HepG2 (cell line): ENCODE data around the gene DUOXA2. TPM values are rescaled to one million over a fixed set of nuclear protein-coding genes. Genes with fewer than 3 reads are reported as not detected.

Experiments used
- CENPBD1 ChIP-seq: sonication (generic); formaldehyde crosslinking; IDR thresholded peaks from 2 replicates; pipeline ENCODE4 v1.8.0; 2022; ENCODE audit warnings: missing genetic modification reagents, low read depth, mild to moderate bottlenecking, borderline replicate concordance
- GATA4 ChIP-seq: sonication (generic); IDR thresholded peaks from 2 replicates; pipeline ENCODE4 v1.6.1; 2016; ENCODE audit warnings: antibody characterized with exemption, low read depth, borderline replicate concordance
- HDAC1 ChIP-seq: sonication (generic); formaldehyde crosslinking; IDR thresholded peaks from 2 replicates; pipeline ENCODE4 v1.5.1; 2020; ENCODE audit warnings: mild to moderate bottlenecking, missing genetic modification reagents
- KLF15 ChIP-seq: sonication (generic); formaldehyde crosslinking; IDR thresholded peaks from 2 replicates; pipeline ENCODE4 v1.8.1; 2023; ENCODE audit warnings: borderline replicate concordance, mild to moderate bottlenecking, inconsistent platforms, missing genetic modification reagents, mixed read lengths
- NFRKB ChIP-seq: fragments of 450-650 bp; IDR thresholded peaks from 2 replicates; pipeline ENCODE4 v1.6.1; 2017
- NR1H2 ChIP-seq: sonication (generic); formaldehyde crosslinking; IDR thresholded peaks from 2 replicates; pipeline ENCODE4 v1.8.1; 2022; ENCODE audit warnings: low read depth, missing genetic modification reagents, borderline replicate concordance
- PAX8 ChIP-seq: sonication (generic); formaldehyde crosslinking; IDR thresholded peaks from 2 replicates; pipeline ENCODE4 v1.8.0; 2022; ENCODE audit warnings: mild to moderate bottlenecking, missing genetic modification reagents, borderline replicate concordance
- PRMT3 ChIP-seq: sonication (generic); formaldehyde crosslinking; IDR thresholded peaks from 2 replicates; pipeline ENCODE4 v1.8.1; 2022; ENCODE audit warnings: low read depth, mild to moderate bottlenecking, moderate library complexity, missing genetic modification reagents, borderline replicate concordance
- RBM39 ChIP-seq: fragments of 200-400 bp; formaldehyde crosslinking; IDR thresholded peaks from one replicate; pipeline ENCODE4 v1.6.1; 2018; ENCODE audit warnings: antibody characterized with exemption, mild to moderate bottlenecking, low read depth, low read length; ENCODE audit not compliant: poor library complexity, severe bottlenecking
- RCOR2 ChIP-seq: IDR thresholded peaks from 2 replicates; pipeline ENCODE4 v1.6.1; 2016; ENCODE audit warnings: missing biosample characterization, missing genetic modification reagents
- RFXAP ChIP-seq: sonication (generic); formaldehyde crosslinking; IDR thresholded peaks from 2 replicates; pipeline ENCODE4 v1.4.0; 2020; ENCODE audit warnings: missing genetic modification reagents, borderline replicate concordance
- SIN3B ChIP-seq: fragments of 150-350 bp; IDR thresholded peaks from 2 replicates; pipeline ENCODE4 v1.6.1; 2014; ENCODE audit warnings: low read length
- SRSF9 ChIP-seq: fragments of 200-400 bp; formaldehyde crosslinking; IDR thresholded peaks from 2 replicates; pipeline ENCODE4 v1.6.1; 2018; ENCODE audit warnings: borderline replicate concordance, mild to moderate bottlenecking, low read depth, low read length; ENCODE audit not compliant: insufficient read depth, poor library complexity, severe bottlenecking
- TBP ChIP-seq: sonication (generic); formaldehyde crosslinking; IDR thresholded peaks from 2 replicates; pipeline ENCODE4 v1.5.0; 2020; ENCODE audit warnings: missing genetic modification reagents
- TEAD2 ChIP-seq: sonication (generic); formaldehyde crosslinking; IDR thresholded peaks from 2 replicates; pipeline ENCODE4 v1.9.0; 2021; ENCODE audit warnings: missing genetic modification reagents
- ZFP41 ChIP-seq: sonication (generic); formaldehyde crosslinking; IDR thresholded peaks from 2 replicates; pipeline ENCODE4 v1.4.0; 2020; ENCODE audit warnings: mild to moderate bottlenecking, missing genetic modification reagents, borderline replicate concordance
- ZNF10 ChIP-seq: sonication (generic); formaldehyde crosslinking; IDR thresholded peaks from 2 replicates; pipeline ENCODE4 v1.4.0; 2020; ENCODE audit warnings: mild to moderate bottlenecking, low read depth, missing genetic modification reagents, borderline replicate concordance
- ZNF121 ChIP-seq: sonication (generic); formaldehyde crosslinking; IDR thresholded peaks from 2 replicates; pipeline ENCODE4 v1.5.0; 2020; ENCODE audit warnings: mild to moderate bottlenecking, missing genetic modification reagents
- ZNF160 ChIP-seq: sonication (generic); formaldehyde crosslinking; IDR thresholded peaks from 2 replicates; pipeline ENCODE4 v1.8.0; 2022; ENCODE audit warnings: mild to moderate bottlenecking, inconsistent platforms, missing genetic modification reagents
- ZNF17 ChIP-seq: sonication (generic); formaldehyde crosslinking; IDR thresholded peaks from 2 replicates; pipeline ENCODE4 v1.5.0; 2020; ENCODE audit warnings: mild to moderate bottlenecking, missing genetic modification reagents
- ZNF44 ChIP-seq: sonication (generic); formaldehyde crosslinking; IDR thresholded peaks from 2 replicates; pipeline ENCODE4 v1.5.1; 2020; ENCODE audit warnings: mild to moderate bottlenecking, missing genetic modification reagents
- ZNF441 ChIP-seq: sonication (generic); formaldehyde crosslinking; IDR thresholded peaks from 2 replicates; pipeline ENCODE4 v1.7.0; 2021; ENCODE audit warnings: missing genetic modification reagents, borderline replicate concordance
- ZNF720 ChIP-seq: sonication (generic); formaldehyde crosslinking; IDR thresholded peaks from 2 replicates; pipeline ENCODE4 v1.4.0; 2020; ENCODE audit warnings: missing genetic modification reagents
- ZNF773 ChIP-seq: sonication (generic); formaldehyde crosslinking; IDR thresholded peaks from 2 replicates; pipeline ENCODE4 v1.4.0; 2020; ENCODE audit warnings: missing genetic modification reagents, borderline replicate concordance
- polyA plus RNA-seq, 8 experiments: library from polyadenylated mRNA; depleted of rRNA in 3 of 8; stranded (reverse) in 7 of 8; unstranded in 1 of 8; fragments of >200 nt; fragmentation: Illumina TruSeq in 4 of 8; extraction: Trizol in 4 of 8; gene quantifications; 2 replicates each; pipeline versions ENCODE4 v1.2.1 to v1.2.3, GENCODE V29; 2011 to 2016; ENCODE audit warnings: low read depth in 4 of 8, missing spikeins in 1 of 8, mixed read lengths in 1 of 8; ENCODE audit not compliant: insufficient read depth in 1 of 8
- total RNA-seq, 5 experiments: library from RNA; depleted of rRNA; stranded (reverse); fragments of >200 nt; fragmentation: Illumina TruSeq; extraction: Trizol; gene quantifications; 2 replicates each; pipeline ENCODE4 v1.2.3, GENCODE V29; 2016; ENCODE audit warnings: low read depth in 1 of 5
- TF ChIP-seq, protein P1 (sequence below): sonication (generic); formaldehyde crosslinking; conservative IDR thresholded peaks from 2 replicates; pipeline ENCODE4 v1.8.0; 2022; ENCODE audit warnings: missing genetic modification reagents
- TF ChIP-seq, protein P2 (sequence below): sonication (generic); formaldehyde crosslinking; IDR thresholded peaks from 2 replicates; pipeline ENCODE4 v1.5.0; 2020; ENCODE audit warnings: mild to moderate bottlenecking, missing genetic modification reagents
- TF ChIP-seq, protein P3 (sequence below): IDR thresholded peaks from 2 replicates; pipeline ENCODE4 v1.6.1; 2012; ENCODE audit warnings: inconsistent platforms

Gene DUOXA2
- total and polyA plus RNA-seq, 2 of the 13 experiments (the other 11 are each of a cell fraction or from before 2014, with no cell fraction given) = 0.32 TPM; not detected in 1

DNA sequence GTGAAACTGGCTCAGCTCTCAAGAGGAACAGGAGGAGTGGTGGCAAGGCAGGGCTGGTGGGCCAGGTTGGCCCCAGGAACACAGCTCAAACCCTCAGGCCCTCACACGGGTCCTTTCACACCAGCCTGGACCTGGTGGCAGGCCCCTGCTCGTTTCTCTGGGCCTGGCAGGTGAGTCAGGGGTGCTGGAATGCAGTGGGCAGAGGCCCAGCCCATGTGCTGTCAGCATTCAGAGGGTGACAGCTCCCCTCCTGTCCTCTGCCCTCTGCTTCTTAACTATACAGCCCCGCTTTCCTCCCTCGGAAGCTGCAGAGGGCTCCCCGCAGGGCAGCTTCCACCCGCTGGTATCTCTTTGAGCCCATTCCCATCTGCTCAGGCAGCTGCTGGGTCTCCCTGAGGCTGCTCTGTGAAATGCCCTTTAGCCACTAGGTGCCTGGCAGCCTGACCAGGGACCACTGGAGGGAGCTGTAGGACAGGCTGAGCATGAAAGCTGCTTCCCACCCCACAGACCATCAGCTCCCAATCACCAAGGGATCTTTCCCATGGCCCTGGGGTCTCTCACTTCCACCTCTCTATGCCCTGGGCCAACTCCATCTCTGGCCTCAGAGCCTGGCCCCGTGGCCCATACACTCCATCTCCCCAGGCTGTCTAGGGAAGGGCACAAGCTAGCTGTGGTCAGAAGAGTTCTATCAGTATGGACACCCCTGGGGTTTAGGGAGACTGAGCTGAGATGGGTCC, 48.8 kb downstream of the DUOXA2 start (continued):
- TF ChIP-seq, protein P1, sequence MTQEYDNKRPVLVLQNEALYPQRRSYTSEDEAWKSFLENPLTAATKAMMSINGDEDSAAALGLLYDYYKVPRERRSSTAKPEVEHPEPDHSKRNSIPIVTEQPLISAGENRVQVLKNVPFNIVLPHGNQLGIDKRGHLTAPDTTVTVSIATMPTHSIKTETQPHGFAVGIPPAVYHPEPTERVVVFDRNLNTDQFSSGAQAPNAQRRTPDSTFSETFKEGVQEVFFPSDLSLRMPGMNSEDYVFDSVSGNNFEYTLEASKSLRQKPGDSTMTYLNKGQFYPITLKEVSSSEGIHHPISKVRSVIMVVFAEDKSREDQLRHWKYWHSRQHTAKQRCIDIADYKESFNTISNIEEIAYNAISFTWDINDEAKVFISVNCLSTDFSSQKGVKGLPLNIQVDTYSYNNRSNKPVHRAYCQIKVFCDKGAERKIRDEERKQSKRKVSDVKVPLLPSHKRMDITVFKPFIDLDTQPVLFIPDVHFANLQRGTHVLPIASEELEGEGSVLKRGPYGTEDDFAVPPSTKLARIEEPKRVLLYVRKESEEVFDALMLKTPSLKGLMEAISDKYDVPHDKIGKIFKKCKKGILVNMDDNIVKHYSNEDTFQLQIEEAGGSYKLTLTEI (CRISPR knock-in tag) = no peak
- TF ChIP-seq NR1H2 (CRISPR knock-in tag) = no peak
- TF ChIP-seq SIN3B = no peak
- TF ChIP-seq ZNF17 (CRISPR knock-in tag) = no peak
- TF ChIP-seq PRMT3 = no peak
- no peak for TF ChIP-seq ZNF10
- no peak for TF ChIP-seq NFRKB
- no peak for TF ChIP-seq PAX8
- no peak for TF ChIP-seq ZNF773 (CRISPR knock-in tag)
- no peak for TF ChIP-seq HDAC1
- TF ChIP-seq RCOR2 (CRISPR knock-in tag) = no peak
- TF ChIP-seq, protein P2, sequence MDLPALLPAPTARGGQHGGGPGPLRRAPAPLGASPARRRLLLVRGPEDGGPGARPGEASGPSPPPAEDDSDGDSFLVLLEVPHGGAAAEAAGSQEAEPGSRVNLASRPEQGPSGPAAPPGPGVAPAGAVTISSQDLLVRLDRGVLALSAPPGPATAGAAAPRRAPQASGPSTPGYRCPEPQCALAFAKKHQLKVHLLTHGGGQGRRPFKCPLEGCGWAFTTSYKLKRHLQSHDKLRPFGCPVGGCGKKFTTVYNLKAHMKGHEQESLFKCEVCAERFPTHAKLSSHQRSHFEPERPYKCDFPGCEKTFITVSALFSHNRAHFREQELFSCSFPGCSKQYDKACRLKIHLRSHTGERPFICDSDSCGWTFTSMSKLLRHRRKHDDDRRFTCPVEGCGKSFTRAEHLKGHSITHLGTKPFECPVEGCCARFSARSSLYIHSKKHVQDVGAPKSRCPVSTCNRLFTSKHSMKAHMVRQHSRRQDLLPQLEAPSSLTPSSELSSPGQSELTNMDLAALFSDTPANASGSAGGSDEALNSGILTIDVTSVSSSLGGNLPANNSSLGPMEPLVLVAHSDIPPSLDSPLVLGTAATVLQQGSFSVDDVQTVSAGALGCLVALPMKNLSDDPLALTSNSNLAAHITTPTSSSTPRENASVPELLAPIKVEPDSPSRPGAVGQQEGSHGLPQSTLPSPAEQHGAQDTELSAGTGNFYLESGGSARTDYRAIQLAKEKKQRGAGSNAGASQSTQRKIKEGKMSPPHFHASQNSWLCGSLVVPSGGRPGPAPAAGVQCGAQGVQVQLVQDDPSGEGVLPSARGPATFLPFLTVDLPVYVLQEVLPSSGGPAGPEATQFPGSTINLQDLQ (CRISPR knock-in tag) = no peak
- no peak for TF ChIP-seq ZNF160 (CRISPR knock-in tag)
- no peak for TF ChIP-seq ZNF441 (CRISPR knock-in tag)
- peak; percentile 64 for TF ChIP-seq RBM39
- no peak for TF ChIP-seq SRSF9
- no peak for TF ChIP-seq TBP
- TF ChIP-seq CENPBD1 (CRISPR knock-in tag) = no peak
- no peak for TF ChIP-seq KLF15 (CRISPR knock-in tag)
- TF ChIP-seq RFXAP = no peak
- TF ChIP-seq, protein P3, sequence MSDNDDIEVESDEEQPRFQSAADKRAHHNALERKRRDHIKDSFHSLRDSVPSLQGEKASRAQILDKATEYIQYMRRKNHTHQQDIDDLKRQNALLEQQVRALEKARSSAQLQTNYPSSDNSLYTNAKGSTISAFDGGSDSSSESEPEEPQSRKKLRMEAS = no peak
- TF ChIP-seq GATA4 = no peak
- TF ChIP-seq ZNF720 (CRISPR knock-in tag) = no peak
- TF ChIP-seq ZNF121 (CRISPR knock-in tag) = no peak
- no peak for TF ChIP-seq ZFP41
- no peak for TF ChIP-seq TEAD2 (CRISPR knock-in tag)
- TF ChIP-seq ZNF44 (CRISPR knock-in tag) = no peak
